Left ventricle myocardium inferior (tissue), 1 donor: ENCODE results near the gene ATG7. TPM values are rescaled to one million over a fixed set of nuclear protein-coding genes. Genes with fewer than 3 reads are reported as not detected.
A peak's percentile ranks its signal among the peaks of the same experiment; 100 is the strongest.
"Not testable (repeated sequence)": the region's sequence is repeated elsewhere in the genome, so short reads cannot be mapped to it uniquely, and the experiment has no call there.

Experiments used
- DNase-seq: peaks from one replicate; pipeline ENCODE4 v3.0.0-alpha.2; 2020
- H3K27ac ChIP-seq: fragments of 200-600 bp; replicated peaks from 2 replicates; pipeline ENCODE4 v1.8.0; 2021
- H3K27me3 ChIP-seq: fragments of 200-600 bp; 2 replicates; pipeline ENCODE4 v1.8.0; 2021; ENCODE audit warnings: low read depth
- H3K36me3 ChIP-seq: fragments of 200-600 bp; 2 replicates; pipeline ENCODE4 v1.8.0; 2021
- H3K4me1 ChIP-seq: fragments of 200-600 bp; 2 replicates; pipeline ENCODE4 v1.8.0; 2021
- H3K4me3 ChIP-seq: fragments of 200-600 bp; 2 replicates; pipeline ENCODE4 v1.8.0; 2021; ENCODE audit warnings: mild to moderate bottlenecking, moderate library complexity
- H3K9me3 ChIP-seq: fragments of 200-600 bp; replicated peaks from 2 replicates; pipeline ENCODE4 v1.8.0; 2021
- CTCF ChIP-seq: fragments of 200-600 bp; IDR thresholded peaks from 2 replicates; pipeline ENCODE4 v1.8.0; 2021; ENCODE audit warnings: antibody characterized with exemption, mild to moderate bottlenecking, borderline replicate concordance
- intact Hi-C: fragments of 100-400 bp; cut with micrococcal nuclease; formaldehyde crosslinking; loops from one replicate; pipeline ENCODE4 v1.11.0; 2022
- total RNA-seq: library from RNA; stranded (reverse); fragmentation: NEBNext Ultra II Directional; extraction: Animal tissue kit (Norgen Biotek cat#: 25700); gene quantifications from one replicate; pipeline ENCODE4 v1.2.1, GENCODE V29; 2021
- donor health status: DM: no; HTN: yes; CAD: no; lungs with severe emphysema.

Gene ATG7
- total RNA-seq, 1 donor from 2014 or later, result 15.7 TPM

GRCh38 chr3:11569156-11569741 is 297.1 kb downstream of the ATG7 start:
- intact Hi-C loops, result no loop called here
- Histone ChIP-seq H3K4me3 (peak overlapping the region; percentile 46), H3K9me3 (no peaks in the 10 kb centered on the region), H3K36me3 (peaks cover 9% of the 10 kb centered on the region), H3K27ac (peak overlapping the region; percentile 84), H3K4me1 (peaks cover 86% of the 10 kb centered on the region), H3K27me3 (no peaks in the 10 kb centered on the region)
- no peak for DNase-seq
- TF ChIP-seq CTCF, result no peak

- peaks cover 13% of the 10 kb centered on the region for H3K36me3 ChIP-seq
- H3K9me3 ChIP-seq, result no peaks in the 10 kb centered on the region
- no peak overlapping the region for H3K4me3 ChIP-seq
- peaks cover 80% of the 10 kb centered on the region for H3K4me1 ChIP-seq
- no peak for TF ChIP-seq CTCF
- H3K27ac ChIP-seq, result peak overlapping the region; percentile 84
- intact Hi-C loops, result no loop called here
- H3K27me3 ChIP-seq, result no peaks in the 10 kb centered on the region
- no peak for DNase-seq
Observed at GRCh38 chr3:11570251-11570650, 298.1 kb downstream of the ATG7 start.

- Histone ChIP-seq H3K27ac (peak overlapping the region; percentile 84), H3K4me3 (no peak overlapping the region), H3K36me3 (peaks cover 14% of the 10 kb centered on the region), H3K9me3 (no peaks in the 10 kb centered on the region), H3K27me3 (no peaks in the 10 kb centered on the region), H3K4me1 (peaks cover 80% of the 10 kb centered on the region)
- intact Hi-C loops, result no loop called here
- no peak for DNase-seq
- TF ChIP-seq CTCF, result no peak
Observed at GRCh38 chr3:11570789-11571495, 298.7 kb downstream of the ATG7 start.

GRCh38 chr3:11572660-11573059 is 300.5 kb downstream of the ATG7 start:
- H3K4me1 ChIP-seq, result peaks cover 80% of the 10 kb centered on the region
- H3K36me3 ChIP-seq, H3K9me3 ChIP-seq, H3K4me3 ChIP-seq, H3K27ac ChIP-seq, H3K27me3 ChIP-seq, DNase-seq, intact Hi-C loops: not testable (repeated sequence)

- Histone ChIP-seq H3K4me3 (no peak overlapping the region), H3K4me1 (peaks cover 62% of the 10 kb centered on the region), H3K27ac (no peak overlapping the region), H3K36me3 (peaks cover 5% of the 10 kb centered on the region), H3K9me3 (no peaks in the 10 kb centered on the region), H3K27me3 (no peaks in the 10 kb centered on the region)
- TF ChIP-seq CTCF, result no peak
- intact Hi-C loops, result no loop called here
- DNase-seq, result no peak
Observed at GRCh38 chr3:11574981-11575669, 302.9 kb downstream of the ATG7 start.

- TF ChIP-seq CTCF, result no peak
- Histone ChIP-seq H3K4me3 (no peak overlapping the region), H3K36me3 (peaks cover 5% of the 10 kb centered on the region), H3K9me3 (no peaks in the 10 kb centered on the region), H3K4me1 (peaks cover 62% of the 10 kb centered on the region), H3K27ac (no peak overlapping the region), H3K27me3 (no peaks in the 10 kb centered on the region)
- no peak for DNase-seq
- intact Hi-C loops, result no loop called here
Observed at GRCh38 chr3:11575677-11576076, 303.5 kb downstream of the ATG7 start.
